Neural progenitor cell (in vitro differentiated cells): ENCODE results near the gene VWC2L.

Experiments used
- CTCF ChIP-seq: fragments of 200-600 bp; sonication (generic); IDR thresholded peaks from 2 replicates; pipeline ENCODE4 v1.5.1; 2017; ENCODE audit warnings: antibody characterized with exemption, mild to moderate bottlenecking
- EZH2 ChIP-seq: fragments of 200-600 bp; sonication (generic); IDR thresholded peaks from 2 replicates; pipeline ENCODE4 v1.6.1; 2017; ENCODE audit warnings: antibody characterized with exemption, mild to moderate bottlenecking, moderate library complexity

DNA sequence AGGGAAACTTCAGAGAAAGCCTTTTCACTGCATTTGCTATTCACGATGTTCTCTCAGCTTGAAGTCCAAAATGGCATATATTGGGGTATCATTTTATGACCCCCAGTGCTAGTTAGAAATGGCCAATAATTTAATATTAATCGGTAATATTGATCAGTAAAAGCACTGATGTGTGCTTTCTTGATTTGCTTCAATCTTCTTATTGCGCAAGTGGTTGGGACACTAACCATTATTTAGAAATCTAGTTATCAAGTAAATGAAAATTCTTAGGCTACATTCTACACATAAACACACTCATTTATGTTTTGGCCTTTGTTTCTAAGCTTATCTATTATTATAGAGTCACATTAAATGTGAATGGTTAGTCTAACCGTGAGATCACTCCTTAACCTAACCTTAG lies 49.7 kb upstream of the VWC2L start:
- TF ChIP-seq CTCF (no peak), EZH2 (no peak)
